Subcutaneous abdominal adipose tissue (tissue), 5 donors: ENCODE measurements around the gene IFRD2.
A peak's percentile ranks its signal among the peaks of the same experiment; 100 is the strongest.

ENCODE experiments used
- H3K27ac ChIP-seq: one replicate; pipeline ENCODE4 v1.7.0; 2013; ENCODE audit warnings: low read depth, mild to moderate bottlenecking, inconsistent platforms, low read length, moderate library complexity
- H3K27me3 ChIP-seq, 5 donors: one replicate each; pipeline ENCODE4 v1.7.0; 2013; ENCODE audit warnings: low read length in 5 of 5, inconsistent platforms in 1 of 5; ENCODE audit not compliant: control insufficient read depth in 5 of 5, insufficient read depth in 4 of 5
- H3K36me3 ChIP-seq, 5 donors: one replicate each; pipeline ENCODE4 v1.7.0; 2013; ENCODE audit warnings: low read length in 5 of 5; ENCODE audit not compliant: control insufficient read depth in 5 of 5, insufficient read depth in 5 of 5
- H3K4me1 ChIP-seq, 5 donors: one replicate each; pipeline ENCODE4 v1.7.0; 2013; ENCODE audit warnings: low read length in 5 of 5, mild to moderate bottlenecking in 3 of 5, moderate library complexity in 1 of 5; ENCODE audit not compliant: control insufficient read depth in 5 of 5, insufficient read depth in 5 of 5
- H3K4me3 ChIP-seq, 5 donors: one replicate each; pipeline ENCODE4 v1.7.0; 2013; ENCODE audit warnings: low read length in 5 of 5, low read depth in 1 of 5
- H3K9ac ChIP-seq, 5 donors: one replicate each; pipeline ENCODE4 v1.7.0; 2013; ENCODE audit warnings: low read length in 5 of 5, mild to moderate bottlenecking in 4 of 5, moderate library complexity in 3 of 5
- H3K9me3 ChIP-seq, 5 donors: one replicate each; pipeline ENCODE4 v1.7.0; 2013; ENCODE audit warnings: low read length in 5 of 5; ENCODE audit not compliant: control insufficient read depth in 5 of 5
- donor health status: healthy.
- donor health status: healthy.
- donor health status: healthy.
- donor health status: healthy.
- donor health status: healthy.

Gene IFRD2

GRCh38 chr3:50324351-50325112 is 32.3 kb upstream of the IFRD2 start:
- Histone ChIP-seq H3K4me3 (peak overlapping the region in 1 of 5 donors; percentile 4), H3K36me3 (peaks cover 0 to 23% (median 19%) of the 10 kb centered on the region in 5 donors), H3K9ac (peak overlapping the region in 2 of 5 donors; percentile 11 to 32), H3K4me1 (peaks cover 16 to 73% (median 68%) of the 10 kb centered on the region in 5 donors), H3K27me3 (no peaks in the 10 kb centered on the region), H3K27ac (peak overlapping the region; percentile 86), H3K9me3 (no peaks in the 10 kb centered on the region)

DNA sequence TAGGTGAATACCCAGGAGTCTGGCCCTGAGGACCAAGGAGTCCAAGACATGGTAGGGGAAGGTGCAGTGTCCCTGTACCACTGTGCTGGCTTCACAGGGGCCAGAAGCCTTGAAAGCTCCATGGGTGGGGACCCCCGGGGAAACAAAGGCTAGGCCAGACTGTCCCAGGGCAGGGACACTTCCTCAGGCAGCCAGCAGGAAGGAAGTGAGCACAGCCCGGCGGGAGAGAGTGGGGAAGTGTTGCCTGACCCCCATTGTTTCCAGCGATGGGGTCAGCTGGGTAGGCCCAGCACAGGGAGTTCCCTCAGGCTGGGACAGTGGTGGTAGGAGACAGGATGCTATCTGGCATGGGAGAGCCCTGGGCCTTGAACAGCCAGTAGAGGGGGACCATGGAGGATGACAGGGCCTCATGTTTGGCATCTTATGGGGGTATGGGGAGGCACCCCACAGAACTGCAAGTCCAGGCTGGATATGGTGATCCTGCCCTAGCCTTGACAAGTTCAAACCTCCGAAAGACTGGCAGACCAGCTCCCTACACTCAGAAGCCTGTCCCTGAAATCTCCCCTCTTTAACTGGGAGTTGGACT is 31.5 kb upstream of the IFRD2 start:
- no peaks in the 10 kb centered on the region for H3K27me3 ChIP-seq
- H3K9ac ChIP-seq: peak overlapping the region in 2 of 5 donors; percentile 11 to 32
- H3K4me1 ChIP-seq: peaks cover 24 to 79% (median 75%) of the 10 kb centered on the region in 5 donors
- H3K27ac ChIP-seq: peak overlapping the region; percentile 86
- no peaks in the 10 kb centered on the region for H3K9me3 ChIP-seq
- peaks cover 0 to 27% (median 22%) of the 10 kb centered on the region in 5 donors for H3K36me3 ChIP-seq
- peak overlapping the region in 4 of 5 donors; percentile 16 to 95 (median 58) for H3K4me3 ChIP-seq

DNA sequence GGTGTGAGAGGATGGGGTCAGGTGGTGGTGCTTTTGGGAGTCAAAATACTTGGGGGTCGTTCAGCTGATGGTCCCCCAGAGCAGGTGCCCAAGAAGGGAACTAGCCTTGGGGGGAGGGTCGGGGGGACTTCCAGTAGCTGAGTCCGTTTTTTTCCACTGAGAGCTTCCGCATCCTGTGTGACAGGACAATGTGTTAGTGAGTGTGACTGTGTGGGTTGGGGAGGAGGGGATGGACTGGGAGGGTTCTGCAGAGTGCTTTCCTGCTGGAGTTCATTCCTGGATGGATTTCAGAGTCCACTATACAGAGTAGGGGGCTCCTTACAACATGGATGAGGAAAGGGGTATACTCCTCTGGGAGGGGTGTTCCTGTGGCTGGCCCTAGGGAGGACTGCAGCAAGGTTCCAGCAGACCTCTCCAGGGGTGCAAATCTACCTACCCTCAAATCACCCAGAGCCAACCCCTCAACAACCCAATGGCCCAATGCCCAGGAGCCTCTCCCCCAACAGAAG is 30.9 kb upstream of the IFRD2 start:
- Histone ChIP-seq H3K27ac (peak overlapping the region; percentile 86), H3K27me3 (no peaks in the 10 kb centered on the region), H3K9me3 (no peaks in the 10 kb centered on the region), H3K4me1 (peaks cover 27 to 79% (median 75%) of the 10 kb centered on the region in 5 donors), H3K36me3 (peaks cover 0 to 33% (median 28%) of the 10 kb centered on the region in 5 donors), H3K4me3 (peak overlapping the region in 4 of 5 donors; percentile 16 to 95 (median 80)), H3K9ac (peak overlapping the region in 2 of 5 donors; percentile 76 to 95)

- H3K4me1 ChIP-seq: peaks cover 27 to 81% (median 78%) of the 10 kb centered on the region in 5 donors
- H3K4me3 ChIP-seq: peak within 1 kb of the TSS; percentile 59 to 95 (median 79)
- no peaks in the 10 kb centered on the region for H3K9me3 ChIP-seq
- peaks cover 0 to 38% (median 33%) of the 10 kb centered on the region in 5 donors for H3K36me3 ChIP-seq
- H3K27ac ChIP-seq: peak within 1 kb of the TSS; percentile 86
- peak within 1 kb of the TSS in 4 of 5 donors; percentile 76 to 95 (median 84) for H3K9ac ChIP-seq
- H3K27me3 ChIP-seq: no peaks in the 10 kb centered on the region
Measured at GRCh38 chr3:50322386-50323091, 30.3 kb upstream of the IFRD2 start, which contains the start of gene HYAL2. Gene HYAL2 (minus strand): TSS chr3:50322745. CDS start chr3:50320489, 2,256 bp downstream.

- Histone ChIP-seq H3K4me1 (peaks cover 28 to 81% (median 78%) of the 10 kb centered on the region in 5 donors), H3K4me3 (peak overlapping the region; percentile 46 to 95 (median 79))
Measured at GRCh38 chr3:50322115-50322385, 29.8 kb upstream of the IFRD2 start.

GRCh38 chr3:50321336-50322114 is 29.3 kb upstream of the IFRD2 start:
- peak overlapping the region; percentile 86 for H3K27ac ChIP-seq
- H3K36me3 ChIP-seq: peaks cover 0 to 48% (median 43%) of the 10 kb centered on the region in 5 donors
- no peaks in the 10 kb centered on the region for H3K27me3 ChIP-seq
- peak overlapping the region in 4 of 5 donors; percentile 76 to 95 (median 84) for H3K9ac ChIP-seq
- H3K4me3 ChIP-seq: peak overlapping the region; percentile 59 to 95 (median 79)
- H3K4me1 ChIP-seq: peaks cover 29 to 82% (median 77%) of the 10 kb centered on the region in 5 donors
- no peaks in the 10 kb centered on the region for H3K9me3 ChIP-seq

More at GRCh38 chr3:50322115-50322385, 29.8 kb upstream of the IFRD2 start:
- peak overlapping the region; percentile 86 for H3K27ac ChIP-seq
- peaks cover 0 to 43% (median 38%) of the 10 kb centered on the region in 5 donors for H3K36me3 ChIP-seq
- no peaks in the 10 kb centered on the region for H3K9me3 ChIP-seq
- no peaks in the 10 kb centered on the region for H3K27me3 ChIP-seq
- peak overlapping the region in 3 of 5 donors; percentile 62 to 95 (median 76) for H3K9ac ChIP-seq

DNA sequence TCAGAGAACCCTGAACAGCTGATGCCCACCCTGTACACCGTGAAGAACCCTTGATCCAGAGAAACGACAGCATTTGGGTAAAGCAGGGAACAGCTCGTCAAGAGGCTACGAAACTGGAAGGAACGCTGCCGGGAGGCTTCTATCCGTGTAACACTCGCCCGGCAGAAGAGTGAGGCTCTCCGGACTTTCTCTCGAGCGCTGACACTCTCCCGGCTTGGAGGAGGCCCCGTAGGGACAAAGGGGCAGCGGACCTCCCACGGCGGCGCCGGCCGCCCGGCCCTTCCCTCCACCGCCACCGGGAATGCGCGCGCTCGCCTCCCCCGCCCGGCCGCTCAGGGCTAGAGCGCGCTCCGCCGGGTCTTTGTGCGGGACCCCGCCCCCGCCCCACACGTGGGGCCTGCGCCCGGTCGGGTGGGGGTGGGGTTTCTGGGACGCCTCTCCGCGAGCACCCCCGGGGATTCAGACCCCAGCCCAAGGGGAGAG is 28.7 kb upstream of the IFRD2 start:
- H3K4me3 ChIP-seq: peak overlapping the region; percentile 76 to 97 (median 81)
- peaks cover 29 to 86% (median 77%) of the 10 kb centered on the region in 5 donors for H3K4me1 ChIP-seq
- H3K9ac ChIP-seq: peak overlapping the region; percentile 72 to 95 (median 84)
- H3K36me3 ChIP-seq: peaks cover 0 to 47% (median 44%) of the 10 kb centered on the region in 5 donors
- H3K27me3 ChIP-seq: no peaks in the 10 kb centered on the region
- H3K9me3 ChIP-seq: no peaks in the 10 kb centered on the region
- H3K27ac ChIP-seq: peak overlapping the region; percentile 86

- Histone ChIP-seq H3K4me1 (peaks cover 31 to 83% (median 73%) of the 10 kb centered on the region in 5 donors), H3K9ac (peak overlapping the region; percentile 72 to 95 (median 84)), H3K27me3 (no peaks in the 10 kb centered on the region), H3K27ac (peak overlapping the region; percentile 86), H3K4me3 (peak overlapping the region; percentile 76 to 97 (median 81)), H3K9me3 (no peaks in the 10 kb centered on the region), H3K36me3 (peaks cover 0 to 46% (median 44%) of the 10 kb centered on the region in 5 donors)
Measured at GRCh38 chr3:50319894-50320625, 27.8 kb upstream of the IFRD2 start.
